ENCODE data around the gene ZNF100.
"Not testable (repeated sequence)": the region's sequence is repeated elsewhere in the genome, so short reads cannot be mapped to it uniquely, and the experiment has no call there.

Gene ZNF100
- total RNA-seq: 29.9 to 48.7 (median 40.8) reads per million in 4 experiments

GRCh38 chr19:21767065-21767800, at the start of gene ZNF100:
Gene ZNF100 (minus strand): TSS chr19:21767579. CDS start chr19:21767429, 150 bp downstream.
- peak; percentile 75 for DNase-seq

GRCh38 chr19:21812448-21812847, 45.1 kb upstream of the ZNF100 start:
- DNase-seq: no peak

GRCh38 chr19:21808400-21809000, 41.1 kb upstream of the ZNF100 start:
- not testable (repeated sequence) for DNase-seq

DNA sequence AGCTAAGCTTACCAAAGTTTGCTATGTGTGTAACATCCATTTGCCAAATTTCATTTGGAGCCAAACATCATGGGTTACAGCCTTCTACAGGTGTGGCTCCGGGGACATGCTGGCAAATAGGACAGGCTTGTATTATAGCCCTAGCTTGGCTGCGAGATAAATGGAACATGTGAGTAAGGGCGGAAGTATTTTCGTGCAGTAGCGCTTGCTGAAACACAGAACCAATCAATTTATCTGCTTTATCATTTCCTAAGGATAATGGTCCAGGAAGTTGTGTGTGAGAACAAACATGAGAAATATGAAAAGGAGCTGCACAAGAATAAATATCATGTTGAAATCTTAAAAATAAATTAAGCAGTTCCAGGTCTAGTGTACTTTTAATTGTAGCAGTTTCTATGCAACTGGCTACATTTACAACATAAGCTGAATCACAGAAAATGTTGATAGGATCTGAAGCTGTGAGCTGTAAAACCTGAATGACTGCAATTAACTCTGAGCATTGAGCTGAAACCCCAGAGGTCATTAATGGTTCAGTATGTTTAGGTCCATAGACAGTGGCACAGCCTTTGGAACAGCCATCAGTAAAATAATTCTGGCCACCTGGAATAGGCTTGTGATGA, 22.2 kb upstream of the ZNF100 start:
- no peak for DNase-seq

GRCh38 chr19:21786936-21787335, 19.6 kb upstream of the ZNF100 start:
- DNase-seq: no peak

DNA sequence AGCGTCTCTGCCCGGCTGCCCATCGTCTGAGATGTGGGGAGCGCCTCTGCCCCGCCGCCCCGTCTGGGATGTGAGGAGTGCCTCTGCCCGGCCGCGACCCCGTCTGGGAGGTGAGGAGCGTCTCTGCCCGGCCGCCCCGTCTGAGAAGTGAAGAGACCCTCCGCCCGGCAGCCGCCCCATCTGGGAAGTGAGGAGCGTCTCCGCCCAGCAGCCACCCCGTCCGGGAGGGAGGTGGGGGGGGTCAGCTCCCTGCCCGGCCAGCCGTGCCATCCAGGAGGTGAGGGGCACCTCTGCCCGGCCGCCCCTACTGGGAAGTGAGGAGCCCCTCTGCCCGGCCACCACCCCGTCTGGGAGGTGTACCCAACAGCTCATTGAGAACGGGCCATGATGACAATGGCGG, 8.4 kb upstream of the ZNF100 start:
- not testable (repeated sequence) for DNase-seq

- DNase-seq: not testable (repeated sequence)
These were observed 694 bp downstream of the ZNF100 start for GRCh38 chr19:21766705-21767064.

- DNase-seq: no peak
These were observed 2.2 kb downstream of the ZNF100 start for GRCh38 chr19:21765151-21765550.

DNA sequence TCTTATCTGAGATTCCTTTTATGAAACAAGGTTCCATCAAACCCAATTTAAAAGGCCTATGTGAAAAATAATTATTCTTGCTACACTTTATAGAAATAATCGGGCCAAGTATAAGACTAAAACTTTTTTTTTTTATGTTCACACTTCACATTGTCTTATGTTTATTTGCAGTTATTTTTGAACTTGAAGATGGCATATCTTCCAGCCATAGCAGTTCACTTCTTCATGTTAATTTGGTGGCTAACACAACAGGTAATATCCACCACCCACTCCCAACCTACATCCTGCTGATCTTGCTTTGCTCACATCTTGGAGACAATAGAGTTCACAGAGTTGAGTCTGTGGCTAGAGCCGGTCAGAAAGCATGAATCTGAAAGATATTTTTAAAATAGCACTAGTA, 5.8 kb downstream of the ZNF100 start:
- not testable (repeated sequence) for DNase-seq

DNA sequence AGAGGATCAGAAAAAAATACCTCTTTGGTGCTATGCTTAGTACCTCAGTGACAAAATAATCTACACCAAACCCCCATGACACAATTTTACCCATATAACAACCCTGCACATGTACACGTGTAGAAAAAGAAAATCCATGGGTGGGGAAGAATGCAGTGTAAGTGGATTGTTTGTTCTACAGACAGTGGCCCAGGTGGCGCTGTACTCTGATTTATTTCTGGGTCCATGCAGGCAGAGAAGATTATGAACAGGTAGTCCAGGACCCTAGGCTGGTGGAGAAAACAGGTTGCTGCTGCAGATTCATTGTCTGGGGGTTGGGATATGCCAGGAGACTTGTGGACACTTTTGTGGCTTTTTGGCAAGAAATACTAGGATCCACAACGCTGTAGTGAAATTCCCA, 9.1 kb downstream of the ZNF100 start:
- no peak for DNase-seq

DNA sequence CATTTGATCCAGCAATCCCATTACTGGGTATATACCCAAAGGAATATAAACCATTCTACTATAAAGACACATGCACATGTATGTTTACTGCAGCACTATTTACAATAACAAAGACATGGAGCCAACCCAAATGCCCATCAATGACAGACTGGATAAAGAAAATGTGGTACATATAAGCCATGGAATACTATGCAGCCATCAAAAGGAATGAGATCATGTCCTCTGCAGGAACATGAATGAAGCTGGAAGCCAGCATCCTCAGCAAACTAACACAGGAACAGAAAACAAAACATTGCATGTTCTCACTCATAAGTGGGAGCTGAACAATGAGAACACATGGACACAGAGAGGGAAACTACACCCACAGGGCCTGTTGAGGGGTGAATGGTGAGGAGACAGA, 11.8 kb downstream of the ZNF100 start:
- not testable (repeated sequence) for DNase-seq

DNA sequence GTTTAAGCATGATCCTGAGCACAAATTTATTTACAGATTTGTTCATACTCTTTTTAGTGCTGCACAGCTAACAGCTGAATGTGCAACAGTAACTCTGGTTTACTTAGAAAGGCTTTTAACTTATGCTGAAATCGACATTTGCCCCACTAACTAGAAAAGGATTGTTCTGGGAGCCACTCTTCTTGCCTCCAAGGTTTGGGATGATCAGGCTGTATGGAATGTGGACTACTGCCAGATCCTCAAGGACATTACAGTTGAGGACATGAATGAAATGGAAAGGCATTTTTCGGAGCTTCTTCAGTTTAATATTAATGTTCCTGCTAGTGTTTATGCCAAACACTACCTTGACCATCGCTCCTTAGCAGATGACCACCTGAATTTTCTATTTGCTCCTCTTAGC, 16.0 kb downstream of the ZNF100 start:
- DNase-seq: no peak

DNA sequence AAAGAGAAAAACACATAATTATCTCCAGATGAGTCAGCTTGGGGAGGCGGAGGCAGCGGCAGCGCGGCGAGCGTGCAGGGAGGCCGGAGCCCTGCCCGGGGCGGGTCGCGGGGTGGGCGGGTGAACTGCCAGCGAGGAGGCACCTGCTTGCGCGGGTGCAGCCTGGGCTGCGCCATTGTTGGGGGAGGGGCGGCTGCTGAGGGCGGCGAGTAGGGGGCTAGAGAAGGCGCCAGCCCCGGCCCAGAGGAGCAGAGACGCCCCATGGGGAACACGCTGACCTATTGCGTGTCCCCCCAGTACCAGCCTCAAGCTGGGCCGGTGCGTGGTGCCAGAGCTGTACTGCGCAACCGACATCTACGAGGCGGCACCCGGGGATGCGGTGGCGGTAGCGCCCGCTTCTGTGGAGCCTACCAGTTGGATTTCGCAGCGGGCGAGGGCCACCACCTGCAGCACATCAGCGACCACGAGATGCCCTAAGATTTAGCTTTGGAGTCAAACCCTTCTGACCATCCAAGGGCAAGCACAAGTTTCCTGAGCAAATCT, 16.7 kb downstream of the ZNF100 start:
- DNase-seq: no peak

GRCh38 chr19:21749090-21749489, 18.3 kb downstream of the ZNF100 start:
- no peak for DNase-seq

DNA sequence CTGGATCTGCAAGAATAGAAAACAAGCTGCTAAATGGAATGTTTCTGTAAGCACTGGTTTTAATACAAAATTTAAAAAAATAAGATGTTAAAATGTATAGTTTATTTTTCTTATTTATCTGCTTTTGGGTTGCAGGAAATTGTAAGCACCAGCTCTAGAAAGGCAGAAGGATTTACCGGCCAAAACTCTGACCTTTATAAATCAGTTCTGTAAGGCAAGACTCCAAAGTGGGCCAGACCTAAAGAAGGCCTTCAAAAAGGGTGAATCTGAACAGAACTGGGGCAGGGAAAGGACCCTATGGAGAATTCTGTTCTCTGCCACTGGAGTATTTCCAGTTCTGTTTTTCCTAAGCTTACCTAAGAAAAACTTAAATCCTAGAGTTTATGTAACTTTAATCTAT, 19.3 kb downstream of the ZNF100 start:
- no peak for DNase-seq

DNA sequence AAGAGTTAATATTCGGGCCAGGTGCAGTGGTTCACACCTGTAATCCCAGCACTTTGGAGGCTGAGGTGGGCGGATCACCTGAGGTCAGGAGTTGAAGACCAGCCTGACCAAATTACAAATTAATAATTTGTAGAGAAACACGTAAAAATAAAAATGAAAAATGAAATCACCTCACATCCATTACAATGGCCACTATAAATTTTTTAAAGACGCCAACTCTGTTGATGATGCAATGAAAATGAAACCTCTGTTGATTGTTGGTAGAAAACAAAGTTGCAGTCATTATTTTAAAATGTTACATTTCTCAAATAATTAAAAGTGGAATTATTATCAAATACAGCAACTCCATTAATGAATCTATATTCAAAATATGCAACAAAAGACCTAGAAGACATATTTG, 26.8 kb downstream of the ZNF100 start:
- DNase-seq: no peak

GRCh38 chr19:21726942-21727747, 40.2 kb downstream of the ZNF100 start:
- not testable (repeated sequence) for DNase-seq

DNA sequence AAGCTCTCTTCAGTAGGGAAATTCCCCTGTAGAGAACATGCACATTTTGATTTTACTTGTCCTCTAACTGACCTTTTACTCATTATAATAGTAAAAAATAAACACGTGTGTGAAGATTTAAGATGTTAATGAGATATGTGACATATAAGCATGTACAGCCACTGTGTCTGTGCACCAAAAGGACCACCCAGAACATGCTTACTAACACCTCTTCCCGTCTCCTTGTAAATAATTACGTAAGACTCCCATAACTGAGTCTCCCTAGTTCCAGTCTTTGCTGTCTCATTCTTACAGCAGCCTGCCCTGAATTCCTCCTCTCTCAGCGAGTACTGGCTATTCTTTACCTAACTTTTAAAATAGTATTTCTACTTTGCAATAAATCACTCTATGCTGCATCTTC, 53.6 kb downstream of the ZNF100 start:
- DNase-seq: no peak

DNA sequence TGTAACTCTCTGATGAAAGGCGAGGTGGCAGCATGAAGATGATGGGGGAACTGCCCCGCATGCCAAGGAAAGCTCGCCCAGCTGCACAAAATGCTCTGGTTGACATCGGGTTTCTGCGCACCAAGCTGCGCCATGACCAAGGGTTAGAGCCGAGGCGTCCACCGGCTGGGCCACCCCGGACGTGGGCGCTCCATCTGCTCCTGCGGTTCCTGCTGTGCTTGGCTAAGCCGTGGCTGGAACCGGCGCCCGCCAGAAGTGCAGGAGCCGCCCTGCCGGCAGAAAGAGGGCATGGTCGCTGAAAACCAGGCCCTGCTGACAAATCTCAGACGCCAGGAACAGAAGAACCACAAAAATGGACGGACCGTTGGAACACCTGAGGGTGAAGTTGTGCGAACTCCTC, 57.9 kb downstream of the ZNF100 start:
- DNase-seq: no peak

DNA sequence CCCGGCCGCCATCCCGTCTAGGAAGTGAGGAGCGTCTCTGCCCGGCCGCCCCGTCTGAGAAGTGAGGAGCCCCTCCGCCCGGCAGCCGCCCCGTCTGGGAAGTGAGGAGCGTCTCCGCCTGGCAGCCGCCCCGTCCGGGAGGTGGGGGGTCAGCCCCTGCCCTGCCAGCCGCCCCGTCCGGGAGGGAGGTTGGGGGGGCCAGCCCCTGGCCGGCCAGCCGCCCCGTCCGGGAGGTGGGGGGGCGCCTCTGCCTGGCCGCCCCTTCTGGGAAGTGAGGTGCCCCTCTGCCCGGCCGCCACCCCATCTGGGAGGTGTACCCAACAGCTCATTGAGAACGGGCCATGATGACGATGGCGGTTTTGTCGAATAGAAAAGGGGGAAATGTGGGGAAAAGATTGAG, 59.5 kb downstream of the ZNF100 start:
- DNase-seq: not testable (repeated sequence)

DNA sequence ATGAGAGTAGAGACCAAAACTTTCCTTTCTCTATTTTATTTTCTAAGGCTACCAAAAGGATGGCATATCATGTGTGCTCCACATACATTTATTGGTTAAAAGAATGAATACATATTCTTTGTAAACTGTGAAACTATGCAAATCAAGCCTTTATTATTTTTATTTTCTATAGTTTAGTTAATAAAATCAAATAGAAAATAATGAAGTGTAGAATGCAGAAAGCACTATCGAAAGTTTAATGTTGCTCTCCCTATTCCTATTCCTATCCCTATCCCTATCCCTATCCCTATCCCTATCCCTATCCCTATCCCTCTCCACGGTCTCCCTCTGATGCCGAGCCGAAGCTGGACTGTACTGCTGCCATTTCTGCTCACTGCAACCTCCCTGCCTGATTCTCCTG, 60.3 kb downstream of the ZNF100 start:
- no peak for DNase-seq

DNA sequence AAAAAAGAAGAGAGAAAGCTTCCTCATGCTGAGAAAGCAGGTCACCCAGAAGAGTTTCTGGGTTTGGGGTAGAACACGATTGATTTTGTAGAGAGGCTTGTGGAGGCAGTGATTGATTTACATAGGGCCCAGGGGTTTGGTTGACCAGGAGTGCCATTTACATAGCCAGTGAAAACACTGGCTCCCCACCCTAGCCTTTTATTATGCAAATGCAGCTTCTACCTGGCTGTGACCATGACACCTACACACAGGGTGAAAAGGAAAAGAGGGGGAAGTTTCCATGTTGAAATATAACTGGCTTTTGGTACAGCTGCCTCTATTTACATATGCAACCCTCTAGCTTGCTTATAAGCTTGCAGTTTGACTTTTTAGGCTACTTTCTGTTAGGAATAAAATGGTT, 62.0 kb downstream of the ZNF100 start:
- no peak for DNase-seq

DNA sequence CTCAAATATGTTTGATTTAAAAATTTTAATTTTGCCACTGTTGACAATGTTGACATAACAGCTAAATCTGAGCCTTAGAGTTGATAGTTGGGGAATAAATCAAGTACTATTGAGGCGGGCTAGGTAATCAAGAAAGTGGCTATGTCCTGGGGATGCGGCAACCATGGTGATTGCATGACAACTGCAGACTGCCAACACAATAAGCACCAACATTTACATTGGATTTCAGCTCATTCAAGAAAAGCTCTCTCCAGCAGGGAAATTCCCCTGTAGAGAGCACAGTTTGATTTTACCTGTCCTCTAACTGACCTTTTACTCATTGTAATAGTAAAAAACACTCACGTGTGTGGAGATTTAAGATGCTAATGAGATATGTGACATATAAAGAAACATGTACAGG, 63.1 kb downstream of the ZNF100 start:
- no peak for DNase-seq
